BLaER1 treated with 17β-estradiol and CSF1 and Interleukin-3, amounts not matched to agents 10 nM and 100 nM (cell line): ENCODE data around the gene SRD5A2.
"Not testable (repeated sequence)": the region's sequence is repeated elsewhere in the genome, so short reads cannot be mapped to it uniquely, and the experiment has no call there.

Experiments used
- H3K27ac ChIP-seq, 11 experiments: shearing (Covaris generic); formaldehyde crosslinking; 2 replicates each; pipeline ENCODE4 v1.8.1; 2022
- H3K27me3 ChIP-seq, 11 experiments: shearing (Covaris generic); formaldehyde crosslinking; 2 replicates each; pipeline ENCODE4 v1.8.1; 2022
- H3K36me3 ChIP-seq, 11 experiments: shearing (Covaris generic); formaldehyde crosslinking; 2 replicates each; pipeline ENCODE4 v1.8.1; 2022
- H3K4me1 ChIP-seq, 10 experiments: shearing (Covaris generic); formaldehyde crosslinking; 2 replicates each; pipeline ENCODE4 v1.8.1; 2022
- H3K4me2 ChIP-seq, 11 experiments: shearing (Covaris generic); formaldehyde crosslinking; 2 replicates each; pipeline ENCODE4 v1.8.1; 2022
- H3K4me3 ChIP-seq, 10 experiments: shearing (Covaris generic); formaldehyde crosslinking; 2 replicates each; pipeline ENCODE4 v1.8.1; 2022
- H3K9ac ChIP-seq, 11 experiments: shearing (Covaris generic); formaldehyde crosslinking; 2 replicates each; pipeline ENCODE4 v1.8.1; 2022
- H3K9me3 ChIP-seq, 11 experiments: shearing (Covaris generic); formaldehyde crosslinking; replicated peaks in 1 of 11; 2 replicates each; pipeline ENCODE4 v1.8.1; 2022
- H4K20me1 ChIP-seq, 11 experiments: shearing (Covaris generic); formaldehyde crosslinking; 2 replicates each; pipeline ENCODE4 v1.8.1; 2022
- Cebpa-rat ChIP-seq, 11 experiments: shearing (Covaris generic); IDR thresholded peaks; 2 replicates each; pipeline ENCODE4 v1.8.1; 2022

The SRD5A2 gene

DNA sequence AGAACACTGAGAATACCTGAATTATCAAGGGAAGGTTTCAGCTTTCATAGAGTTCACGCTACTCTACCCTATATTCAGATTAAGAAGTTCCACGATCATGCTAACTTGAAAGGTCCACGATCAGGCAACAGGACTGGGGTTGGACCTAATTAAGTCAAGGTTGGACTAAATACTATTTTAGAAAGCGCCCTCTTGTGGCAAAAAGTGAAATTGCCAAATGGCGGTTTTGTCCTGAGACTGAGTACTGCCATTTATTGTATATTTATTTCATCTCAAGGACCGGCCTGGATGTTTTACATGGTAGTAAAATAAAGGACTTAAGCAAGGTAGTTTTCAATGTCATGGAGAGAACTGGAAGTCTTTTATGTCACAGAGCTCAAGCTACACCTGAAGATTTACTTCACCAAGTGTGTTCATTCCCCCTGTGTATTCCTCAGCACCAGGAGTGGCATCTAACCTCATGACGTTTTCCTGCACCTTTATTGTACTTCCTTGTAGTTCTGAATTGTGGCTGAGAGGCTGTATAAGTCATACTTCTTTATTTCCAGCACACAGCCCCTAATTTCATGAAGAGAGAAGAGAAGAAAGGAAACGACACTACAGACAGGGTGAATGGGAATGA lies 56.8 kb downstream of the SRD5A2 start:
- Histone ChIP-seq H3K27ac (no peak overlapping the region), H3K27me3 (no peaks in the 10 kb centered on the region), H3K36me3 (no peaks in the 10 kb centered on the region), H3K9me3 (peaks cover 0 to 10% (median 5%) of the 10 kb centered on the region in 11 experiments; a peak in 6 of 22 replicates), H3K9ac (no peak overlapping the region), H4K20me1 (no peaks in the 10 kb centered on the region; a peak in 1 of 22 replicates), H3K4me1 (no peaks in the 10 kb centered on the region), H3K4me3 (no peak overlapping the region), H3K4me2 (no peak overlapping the region)
- no peak for TF ChIP-seq Cebpa-rat (IDR thresholded peaks at IDR 0.05)

DNA sequence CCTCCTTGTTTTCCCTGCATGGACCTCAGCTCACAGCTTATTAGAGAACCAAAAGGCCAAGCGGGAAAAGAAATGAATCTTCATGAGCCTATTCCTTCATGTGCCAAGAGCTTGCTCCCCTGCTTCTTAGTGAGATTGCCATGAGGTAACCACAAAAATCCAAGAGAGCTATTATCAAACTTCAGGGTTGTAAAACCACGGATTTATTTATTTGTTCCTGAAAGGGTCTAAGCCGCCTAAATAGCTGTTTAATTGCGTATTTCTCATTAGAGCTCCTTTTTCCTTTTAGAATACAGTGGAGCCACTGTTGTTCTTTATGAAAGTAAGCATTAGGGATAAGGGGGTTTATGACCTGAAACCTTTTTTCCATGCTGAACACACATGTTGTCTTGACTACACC lies 58.0 kb downstream of the SRD5A2 start:
- no peak for TF ChIP-seq Cebpa-rat (IDR thresholded peaks at IDR 0.05)
- no peak overlapping the region; a peak in 1 of 22 replicates for H3K9ac ChIP-seq
- H3K36me3 ChIP-seq = no peaks in the 10 kb centered on the region
- no peak overlapping the region for H3K4me2 ChIP-seq
- H3K27ac ChIP-seq = no peak overlapping the region
- no peaks in the 10 kb centered on the region for H4K20me1 ChIP-seq
- H3K4me3 ChIP-seq = no peak overlapping the region
- H3K27me3 ChIP-seq = no peaks in the 10 kb centered on the region
- H3K4me1 ChIP-seq = no peaks in the 10 kb centered on the region
- H3K9me3 ChIP-seq = peaks cover 0 to 12% (median 5%) of the 10 kb centered on the region in 11 experiments; a peak in 6 of 22 replicates

DNA sequence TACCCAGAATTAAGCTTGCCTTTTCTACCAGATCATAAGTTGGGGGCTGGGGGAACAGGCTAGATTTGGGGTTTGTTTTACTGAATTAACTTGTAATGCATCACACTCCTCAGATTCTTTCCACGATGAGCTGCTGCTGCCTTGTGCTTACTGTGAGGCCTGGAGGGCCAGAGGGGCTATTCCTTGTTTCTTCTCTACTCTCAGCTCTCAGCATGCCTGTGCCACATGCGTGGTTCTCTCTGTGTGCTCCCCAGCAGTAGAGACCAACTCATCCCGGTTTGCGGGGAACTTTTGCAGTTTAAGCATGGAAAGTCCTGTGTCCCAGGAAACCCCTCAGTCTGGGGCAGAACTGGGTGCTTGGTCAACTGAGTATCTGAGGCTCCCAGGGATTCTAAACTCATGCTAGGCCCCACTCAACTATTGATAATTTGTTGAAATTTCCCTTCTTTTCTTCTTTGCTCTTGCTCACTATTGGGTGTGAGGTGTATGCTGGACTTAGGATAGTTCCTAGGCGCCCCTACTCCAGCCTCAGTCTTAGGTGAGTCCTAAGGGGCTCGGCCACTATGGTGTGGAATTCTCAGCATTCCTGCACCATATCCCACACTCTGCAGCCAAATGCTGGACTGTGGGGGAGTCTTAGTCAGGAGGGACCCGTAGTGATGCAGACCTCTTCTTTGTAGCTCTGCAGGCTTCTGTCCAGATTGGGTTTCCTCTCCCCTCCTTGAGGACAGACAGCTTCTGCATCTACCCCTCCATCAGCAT lies 63.1 kb downstream of the SRD5A2 start:
- Histone ChIP-seq H3K27ac (no peak overlapping the region), H3K9ac (no peak overlapping the region), H3K4me3 (no peak overlapping the region), H3K36me3 (no peaks in the 10 kb centered on the region), H3K9me3 (peaks cover 0 to 12% (median 5%) of the 10 kb centered on the region in 11 experiments; a peak in 6 of 22 replicates), H3K27me3 (no peaks in the 10 kb centered on the region), H3K4me2 (no peak overlapping the region), H4K20me1 (no peaks in the 10 kb centered on the region), H3K4me1 (no peaks in the 10 kb centered on the region)
- no peak for TF ChIP-seq Cebpa-rat (IDR thresholded peaks at IDR 0.05)

DNA sequence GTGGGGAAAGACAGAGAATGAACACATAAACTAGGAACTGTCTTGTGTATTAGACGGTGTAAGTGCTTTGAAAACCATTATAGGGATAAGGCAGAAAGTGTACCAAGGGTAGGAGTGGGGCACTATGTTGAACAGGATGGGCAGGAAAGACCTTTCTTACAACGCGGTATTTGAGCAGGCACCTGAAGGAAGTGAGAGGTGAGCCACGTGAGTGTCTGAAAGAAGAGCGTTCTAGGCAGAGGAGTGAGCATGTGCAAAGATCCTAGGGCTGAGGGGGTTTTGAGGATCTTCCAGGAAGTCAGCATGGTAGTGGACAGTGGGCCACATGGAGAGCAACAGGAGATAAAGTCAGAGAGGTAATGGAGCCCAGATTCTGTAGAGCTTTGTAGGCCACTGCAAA lies 65.2 kb downstream of the SRD5A2 start:
- H3K36me3 ChIP-seq = no peaks in the 10 kb centered on the region
- H3K27ac ChIP-seq = no peak overlapping the region
- TF ChIP-seq Cebpa-rat (IDR thresholded peaks at IDR 0.05) = no peak
- no peaks in the 10 kb centered on the region for H3K4me1 ChIP-seq
- no peak overlapping the region for H3K9ac ChIP-seq
- no peak overlapping the region for H3K4me2 ChIP-seq
- no peak overlapping the region for H3K4me3 ChIP-seq
- no peaks in the 10 kb centered on the region for H4K20me1 ChIP-seq
- no peaks in the 10 kb centered on the region for H3K27me3 ChIP-seq
- peaks cover 0 to 12% (median 5%) of the 10 kb centered on the region in 11 experiments; a peak in 6 of 22 replicates for H3K9me3 ChIP-seq

DNA sequence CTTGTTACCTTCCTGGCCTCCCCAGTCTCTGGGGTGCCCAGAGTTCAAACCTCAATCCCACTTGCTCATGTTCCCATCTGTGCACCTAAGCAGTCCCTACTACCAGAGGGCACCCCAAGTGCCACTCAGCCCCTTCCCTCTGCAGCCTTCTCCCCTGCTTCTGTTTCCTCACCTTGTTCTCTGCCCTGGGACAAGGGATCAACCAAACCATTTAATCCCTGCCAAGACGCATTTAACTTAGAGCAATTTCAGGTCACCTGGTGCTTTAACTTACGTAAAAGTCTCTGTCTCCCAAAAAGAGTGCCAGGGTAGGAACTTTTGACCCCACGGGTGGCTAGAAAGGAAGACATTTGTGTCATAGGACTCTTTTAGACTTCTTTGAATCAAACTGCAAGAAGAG lies 67.2 kb downstream of the SRD5A2 start:
- no peak for TF ChIP-seq Cebpa-rat (IDR thresholded peaks at IDR 0.05)
- H3K27me3 ChIP-seq = no peaks in the 10 kb centered on the region
- H3K36me3 ChIP-seq = no peaks in the 10 kb centered on the region
- no peak overlapping the region for H3K4me3 ChIP-seq
- no peak overlapping the region for H3K27ac ChIP-seq
- no peak overlapping the region for H3K9ac ChIP-seq
- H3K4me1 ChIP-seq = no peaks in the 10 kb centered on the region
- H3K9me3 ChIP-seq = no peaks in the 10 kb centered on the region
- no peak overlapping the region for H3K4me2 ChIP-seq
- no peaks in the 10 kb centered on the region for H4K20me1 ChIP-seq

DNA sequence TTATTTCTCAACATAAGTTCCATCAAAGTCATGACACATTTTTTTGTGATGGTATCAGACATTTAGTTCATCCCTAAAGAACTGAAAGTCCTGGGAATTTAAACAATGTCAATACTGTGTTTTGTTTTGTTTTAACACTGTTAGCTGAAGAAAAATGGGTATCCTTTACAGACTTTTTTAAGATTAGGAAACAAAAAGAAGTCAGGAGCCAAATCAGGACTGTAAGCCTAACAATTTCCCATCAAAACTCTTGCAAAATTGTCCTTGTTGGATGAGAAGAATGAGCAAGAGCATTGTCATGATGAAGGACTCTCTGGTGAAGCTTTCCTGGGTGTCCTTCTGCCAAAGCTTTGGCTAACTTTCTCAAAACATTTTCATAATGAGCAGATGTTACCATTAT lies 69.4 kb downstream of the SRD5A2 start:
- Histone ChIP-seq H3K27me3 (no peaks in the 10 kb centered on the region), H4K20me1 (no peaks in the 10 kb centered on the region), H3K4me3 (no peak overlapping the region), H3K9me3 (no peaks in the 10 kb centered on the region), H3K4me1 (no peaks in the 10 kb centered on the region), H3K27ac (no peak overlapping the region), H3K4me2 (no peak overlapping the region), H3K9ac (no peak overlapping the region), H3K36me3 (no peaks in the 10 kb centered on the region)
- TF ChIP-seq Cebpa-rat (IDR thresholded peaks at IDR 0.05) = no peak

DNA sequence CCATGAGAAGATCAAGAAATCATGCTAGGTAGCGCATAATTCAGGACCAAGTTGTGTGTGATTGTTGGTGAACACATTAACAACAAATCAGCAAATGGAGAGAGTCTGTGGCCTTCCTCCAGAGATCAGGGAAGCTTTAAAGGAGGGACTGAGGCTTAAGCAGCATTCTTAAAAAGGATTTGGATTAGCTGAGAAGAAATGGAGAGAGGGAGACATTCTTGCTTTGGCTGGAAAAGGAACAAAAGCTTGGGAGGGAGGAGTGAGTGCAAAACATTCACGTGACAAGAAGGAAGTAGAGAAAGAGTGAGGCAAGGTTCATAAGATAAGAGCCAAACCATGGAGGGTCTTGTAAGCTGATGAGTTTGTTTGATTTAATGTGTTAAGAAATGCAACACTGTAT lies 75.6 kb downstream of the SRD5A2 start:
- Histone ChIP-seq H3K4me2 (no peak overlapping the region), H3K36me3 (no peaks in the 10 kb centered on the region), H4K20me1 (no peaks in the 10 kb centered on the region), H3K9me3 (0 out of 22 replicates have a peak, but pooled peaks cover 0 to 4% (median 0%) of the 10 kb centered on the region in 11 experiments), H3K27ac (no peak overlapping the region), H3K4me3 (no peak overlapping the region), H3K27me3 (no peaks in the 10 kb centered on the region), H3K9ac (no peak overlapping the region), H3K4me1 (no peaks in the 10 kb centered on the region)
- TF ChIP-seq Cebpa-rat (IDR thresholded peaks at IDR 0.05) = no peak

DNA sequence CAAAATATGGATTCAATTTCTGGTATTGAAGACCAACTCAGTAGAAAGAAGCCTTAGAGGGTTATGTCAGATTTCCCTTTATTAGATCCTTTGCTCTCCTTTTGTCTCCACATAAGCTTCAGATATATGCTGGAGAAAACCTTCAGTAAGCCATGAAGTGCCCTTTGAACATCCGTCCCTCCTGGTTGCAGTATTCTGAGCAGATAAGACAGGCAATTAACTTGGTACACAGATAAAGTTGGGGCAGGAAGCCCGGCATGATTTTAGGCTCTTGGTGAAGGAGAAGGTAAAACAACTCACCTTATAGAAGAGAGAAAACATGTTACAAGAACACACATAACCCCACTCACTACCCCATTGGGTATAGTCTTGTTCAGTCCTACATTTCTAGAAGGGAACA lies 76.4 kb downstream of the SRD5A2 start:
- TF ChIP-seq Cebpa-rat (IDR thresholded peaks at IDR 0.05) = no peak
- H3K27ac ChIP-seq = no peak overlapping the region
- H3K27me3 ChIP-seq = no peaks in the 10 kb centered on the region
- H3K9me3 ChIP-seq = 0 out of 22 replicates have a peak, but pooled peaks cover 0 to 4% (median 0%) of the 10 kb centered on the region in 11 experiments
- no peaks in the 10 kb centered on the region for H4K20me1 ChIP-seq
- no peak overlapping the region for H3K4me3 ChIP-seq
- no peaks in the 10 kb centered on the region for H3K4me1 ChIP-seq
- H3K9ac ChIP-seq = no peak overlapping the region
- no peak overlapping the region for H3K4me2 ChIP-seq
- no peaks in the 10 kb centered on the region for H3K36me3 ChIP-seq

DNA sequence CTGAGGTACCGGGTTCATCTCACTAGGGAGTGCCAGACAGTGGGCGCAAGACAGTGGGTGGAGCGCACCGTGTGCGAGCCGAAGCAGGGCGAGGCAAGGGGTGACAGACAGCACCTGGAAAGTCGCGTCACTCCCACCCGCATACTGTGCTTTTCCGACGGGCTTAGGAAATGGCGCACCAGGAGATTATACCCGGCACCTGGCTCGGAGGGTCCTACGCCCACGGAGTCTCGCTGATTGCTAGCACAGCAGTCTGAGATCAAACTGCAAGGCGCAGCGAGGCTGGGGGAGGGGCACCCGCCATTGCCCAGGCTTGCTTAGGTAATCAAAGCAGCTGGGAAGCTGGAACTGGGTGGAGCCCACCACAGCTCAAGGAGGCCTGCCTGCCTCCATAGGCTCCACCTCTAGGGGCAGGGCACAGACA lies 84.3 kb downstream of the SRD5A2 start:
- not testable (repeated sequence) for H3K4me1 ChIP-seq, H4K20me1 ChIP-seq, H3K9me3 ChIP-seq, H3K27me3 ChIP-seq, H3K4me2 ChIP-seq, H3K9ac ChIP-seq, H3K4me3 ChIP-seq, H3K27ac ChIP-seq, H3K36me3 ChIP-seq

DNA sequence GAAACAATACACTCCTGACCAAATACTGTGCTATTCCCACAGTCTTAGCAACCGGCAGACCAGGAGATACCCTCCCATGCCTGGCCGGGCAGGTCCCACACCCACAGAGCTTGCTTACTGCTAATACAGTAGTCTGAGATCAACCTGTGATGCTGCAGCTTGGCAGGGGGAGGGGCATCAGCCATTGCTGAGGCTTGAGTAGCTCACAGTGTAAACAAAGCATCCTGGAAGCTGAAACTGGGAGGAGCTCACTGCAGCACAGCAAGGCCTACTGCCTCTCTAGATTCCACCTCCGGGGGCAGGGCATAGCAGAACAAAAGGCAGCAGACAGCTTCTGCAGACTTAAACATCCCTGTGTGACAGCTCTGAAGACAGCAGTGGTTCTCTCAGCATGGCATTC lies 91.4 kb downstream of the SRD5A2 start:
- not testable (repeated sequence) for H3K9ac ChIP-seq, H3K27me3 ChIP-seq, H3K4me3 ChIP-seq, H4K20me1 ChIP-seq, H3K4me1 ChIP-seq, H3K4me2 ChIP-seq, H3K27ac ChIP-seq, H3K36me3 ChIP-seq
- peaks cover 0 to 11% (median 0%) of the 10 kb centered on the region in 11 experiments; a peak in 1 of 22 replicates for H3K9me3 ChIP-seq
